Naive thymus-derived CD4-positive, alpha-beta T cell (primary cell): ENCODE data around the gene HCST. TPM values are rescaled to one million over a fixed set of nuclear protein-coding genes. Genes with fewer than 3 reads are reported as not detected.

ENCODE experiments used
- ATAC-seq: fragments of 150-1000 bp; cut with Tn5 transposase; 2 replicates; pipeline ENCODE4 v1.10.0; 2021; ENCODE audit warnings: mild to moderate bottlenecking, moderate library complexity
- CTCF ChIA-PET: fragments of 350-600 bp; sonication (Branson Sonifier 250); formaldehyde crosslinking; loops from one replicate; lab custom pipeline; 2021; ENCODE audit warnings: antibody characterized with exemption; lab: Charles Lee
- POLR2A ChIA-PET: fragments of 350-600 bp; sonication (Branson Sonifier 250); formaldehyde crosslinking; loops from one replicate; lab custom pipeline; 2021; ENCODE audit warnings: antibody characterized with exemption, inconsistent platforms; lab: Charles Lee
- DNase-seq, 9 donors: peaks; one replicate each; pipeline versions ENCODE4 v3.0.0 to v3.0.0-alpha.2; 2020 to 2022; ENCODE audit warnings: mixed read lengths in 1 of 9
- H3K27ac ChIP-seq: one replicate; pipeline ENCODE4 v1.7.0; 2013; ENCODE audit warnings: mild to moderate bottlenecking, low read depth, low read length, moderate library complexity
- H3K27me3 ChIP-seq, 2 donors: one replicate each; pipeline ENCODE4 v1.7.0; 2013; ENCODE audit warnings: low read length in 2 of 2, mild to moderate bottlenecking in 2 of 2, moderate library complexity in 2 of 2; ENCODE audit not compliant: control insufficient read depth in 2 of 2, insufficient read depth in 2 of 2
- H3K36me3 ChIP-seq, 3 experiments: 1 replicate in 2 of 3; 2 replicates in 1 of 3; pipeline ENCODE4 v1.7.0; 2013; ENCODE audit warnings: low read length in 3 of 3, mild to moderate bottlenecking in 3 of 3, moderate library complexity in 1 of 3; ENCODE audit not compliant: insufficient read depth in 3 of 3, control insufficient read depth in 2 of 3
- H3K4me1 ChIP-seq, 2 donors: one replicate each; pipeline ENCODE4 v1.7.0; 2013; ENCODE audit warnings: low read length in 2 of 2, mild to moderate bottlenecking in 2 of 2, moderate library complexity in 1 of 2; ENCODE audit not compliant: control insufficient read depth in 2 of 2, insufficient read depth in 2 of 2
- H3K4me3 ChIP-seq: 2 replicates; pipeline ENCODE4 v1.7.0; 2013; ENCODE audit warnings: mild to moderate bottlenecking, low read length
- H3K9me3 ChIP-seq, 3 experiments: 1 replicate in 2 of 3; 2 replicates in 1 of 3; pipeline ENCODE4 v1.7.0; 2013; ENCODE audit warnings: low read length in 3 of 3; ENCODE audit not compliant: control insufficient read depth in 2 of 3
- H3K27ac Mint-ChIP-seq, 9 donors: one replicate each; pipeline ENCODE4 v1.8.0; 2020 to 2022; ENCODE audit warnings: mixed read lengths in 9 of 9, mild to moderate bottlenecking in 8 of 9, moderate library complexity in 5 of 9, inconsistent platforms in 2 of 9
- H3K27me3 Mint-ChIP-seq, 5 donors: one replicate each; pipeline ENCODE4 v1.8.0; 2021 to 2022; ENCODE audit warnings: mixed read lengths in 5 of 5, mild to moderate bottlenecking in 1 of 5
- H3K36me3 Mint-ChIP-seq, 5 donors: one replicate each; pipeline ENCODE4 v1.8.0; 2020 to 2022; ENCODE audit warnings: mixed read lengths in 5 of 5, mild to moderate bottlenecking in 3 of 5, inconsistent platforms in 1 of 5
- H3K4me1 Mint-ChIP-seq, 7 donors: one replicate each; pipeline ENCODE4 v1.8.0; 2020 to 2022; ENCODE audit warnings: mixed read lengths in 7 of 7, mild to moderate bottlenecking in 3 of 7, inconsistent platforms in 1 of 7
- H3K4me3 Mint-ChIP-seq, 10 donors: one replicate each; pipeline ENCODE4 v1.8.0; 2020 to 2022; ENCODE audit warnings: mild to moderate bottlenecking in 10 of 10, mixed read lengths in 10 of 10, moderate library complexity in 6 of 10, inconsistent platforms in 2 of 10
- H3K9me3 Mint-ChIP-seq, 11 donors: one replicate each; pipeline ENCODE4 v1.8.0; 2020 to 2022; ENCODE audit warnings: mixed read lengths in 11 of 11, mild to moderate bottlenecking in 4 of 11, inconsistent platforms in 1 of 11, moderate library complexity in 1 of 11
- intact Hi-C, 2 donors: fragments of 100-400 bp; cut with micrococcal nuclease; formaldehyde crosslinking; loops; one replicate each; pipeline ENCODE4 v1.15.1; 2023
- polyA plus RNA-seq, 2 donors: library from polyadenylated mRNA; unstranded; fragments of 300-500 nt; fragmentation: Illumina TruSeq; gene quantifications; one replicate each; pipeline ENCODE4 v1.2.3, GENCODE V29; 2021
- total RNA-seq, 6 experiments: library from RNA in 5 of 6; stranded (reverse) in 5 of 6; gene quantifications; 1 replicate in 5 of 6; 2 replicates in 1 of 6; pipeline ENCODE4 v1.2.3 and lab custom pipeline; 2021 to 2026

Gene HCST
- total and polyA plus RNA-seq, 7 experiments from 2014 or later, result 57.4 to 895 (median 117) TPM

GRCh38 chr19:35898499-35898809, 3.9 kb upstream of the HCST start:
- H3K9me3 ChIP-seq, result no peaks in the 10 kb centered on the region
- Mint-ChIP-seq H3K4me3 (peak overlapping the region; percentile 83 to 100 (median 95)), H3K4me1 (peaks cover 25 to 53% (median 34%) of the 10 kb centered on the region in 7 donors), H3K9me3 (peaks cover 0 to 3% (median 0%) of the 10 kb centered on the region in 11 donors), H3K27me3 (no peaks in the 10 kb centered on the region), H3K36me3 (peaks cover 0 to 17% (median 8%) of the 10 kb centered on the region in 5 donors), H3K27ac (peak overlapping the region; percentile 84 to 97 (median 96))
- H3K4me3 ChIP-seq, result peak overlapping the region; percentile 94
- intact Hi-C loops, result loop anchor here (2.0 to 10.0 kb wide), 2 partner anchors 60 to 216 kb away; partner anchors contain the start of genes OVOL3 (in 1 of the 2), POLR2I (in 1 of the 2) and TBCB (in 1 of the 2)
- ATAC-seq (no peak), DNase-seq (peak in 2 of 9 donors; percentile 11 to 24)
- H3K36me3 ChIP-seq, result peaks cover 0 to 47% (median 10%) of the 10 kb centered on the region in 3 experiments
- POLR2A ChIA-PET, result interaction anchor here (0.5 to 1.5 kb wide), 8 partner anchors 10 to 157 kb away, joined by 3 to 11 read pairs (median 6); partner anchors contain the start of genes IGFLR1 and TYROBP
- peak overlapping the region; percentile 100 for H3K27ac ChIP-seq
- CTCF ChIA-PET, result interaction anchor here (0.6 to 1.7 kb wide), 3 partner anchors 13 to 16 kb away, joined by 3 to 6 read pairs (median 5); no protein-coding TSS in a partner anchor
- H3K4me1 ChIP-seq, result peaks cover 25 to 33% of the 10 kb centered on the region in 2 donors
- H3K27me3 ChIP-seq, result no peaks in the 10 kb centered on the region

DNA sequence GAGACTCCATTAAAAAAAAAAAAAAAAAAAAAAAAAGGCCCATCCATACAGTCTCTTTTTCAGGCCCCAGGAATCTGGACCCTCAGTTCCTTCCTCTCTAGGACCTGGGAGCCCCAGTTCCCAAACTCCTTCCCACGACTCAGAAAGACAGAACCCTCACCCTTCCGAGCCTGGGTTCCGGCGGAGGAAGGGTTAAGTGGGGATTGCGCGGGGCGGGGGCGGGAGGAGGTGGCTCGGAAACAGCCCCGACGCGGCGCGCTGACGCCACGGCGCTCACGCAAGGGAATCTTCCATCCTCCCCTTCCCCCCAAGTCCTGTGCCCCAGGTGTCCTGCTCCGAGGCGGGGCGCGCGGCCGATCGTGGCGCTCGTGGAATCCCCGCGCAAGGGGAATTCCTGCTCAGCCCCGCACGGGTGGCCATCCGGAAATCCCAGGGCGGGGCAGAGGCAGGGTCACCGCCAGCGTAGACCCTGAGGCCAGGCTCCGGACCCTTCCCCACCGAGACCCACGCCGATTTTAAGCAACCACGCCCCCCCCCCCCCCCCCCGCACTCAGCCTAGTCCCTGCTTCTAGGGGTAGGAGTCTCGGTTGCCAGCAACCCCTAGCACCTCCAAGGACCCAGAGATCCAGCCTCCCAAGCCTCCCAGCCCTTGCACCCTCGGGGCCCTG, 2.6 kb upstream of the HCST start:
- H3K4me3 ChIP-seq, result peak overlapping the region; percentile 94
- Mint-ChIP-seq H3K9me3 (peaks cover 0 to 3% (median 0%) of the 10 kb centered on the region in 11 donors), H3K27ac (peak overlapping the region; percentile 92 to 97 (median 96)), H3K36me3 (peaks cover 0 to 19% (median 9%) of the 10 kb centered on the region in 5 donors), H3K4me3 (peak overlapping the region; percentile 83 to 100 (median 95)), H3K4me1 (peaks cover 34 to 65% (median 46%) of the 10 kb centered on the region in 7 donors), H3K27me3 (no peaks in the 10 kb centered on the region)
- DNase-seq (peak; percentile 74 to 94 (median 87)), ATAC-seq (peak; percentile 74)
- intact Hi-C loops, result loop anchor here (1.0 to 10.0 kb wide), 11 partner anchors 17 to 687 kb away; partner anchors contain the start of genes TBCB (in 2 of the 2), ALKBH6 (in 1 of the 2), OVOL3 (in 1 of the 2) and POLR2I (in 1 of the 2)
- no peaks in the 10 kb centered on the region for H3K27me3 ChIP-seq
- POLR2A ChIA-PET, result interaction anchor here (1.4 to 2.1 kb wide), 4 partner anchors 17 to 32 kb away, joined by 5 to 23 read pairs (median 8); no protein-coding TSS in a partner anchor
- CTCF ChIA-PET, result no interaction called here
- H3K9me3 ChIP-seq, result no peaks in the 10 kb centered on the region
- H3K27ac ChIP-seq, result peak overlapping the region; percentile 100
- H3K4me1 ChIP-seq, result peaks cover 35 to 43% of the 10 kb centered on the region in 2 donors
- H3K36me3 ChIP-seq, result peaks cover 4 to 37% (median 6%) of the 10 kb centered on the region in 3 experiments

DNA sequence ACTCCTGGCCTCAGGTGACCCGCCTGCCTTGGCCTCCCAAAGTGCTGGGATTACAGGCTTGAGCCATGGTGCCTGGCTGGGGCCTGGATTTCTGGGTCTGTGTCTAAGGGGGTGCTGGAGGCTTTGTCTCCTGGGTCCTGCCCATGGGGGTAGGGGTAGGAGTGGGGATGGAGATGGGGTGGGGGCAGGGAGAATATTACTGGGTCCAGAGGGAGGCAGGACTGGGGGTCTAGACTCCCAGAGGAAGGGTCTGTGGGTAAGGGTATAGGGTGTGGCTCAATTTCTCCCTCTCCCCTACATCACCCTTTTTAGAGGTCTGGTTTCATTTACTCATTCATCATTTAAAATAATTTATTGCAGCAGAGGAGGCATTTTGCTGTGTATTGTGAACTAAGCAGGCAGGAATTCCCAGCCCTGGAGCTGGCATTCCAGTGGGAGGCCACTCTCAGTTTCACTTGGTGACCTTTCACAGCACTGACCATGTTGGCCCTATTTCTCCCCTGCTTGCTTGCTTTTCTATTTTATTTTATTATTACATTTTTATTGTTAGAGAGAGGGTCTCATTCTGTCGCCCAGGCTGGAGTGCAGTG, 1.2 kb upstream of the HCST start:
- CTCF ChIA-PET, result interaction anchor here (0.6 to 1.2 kb wide), 4 partner anchors 21 to 695 kb away, joined by 3 to 8 read pairs (median 4); no protein-coding TSS in a partner anchor
- ATAC-seq (no peak), DNase-seq (no peak)
- Histone ChIP-seq H3K36me3 (peaks cover 0 to 22% (median 4%) of the 10 kb centered on the region in 3 experiments), H3K9me3 (no peaks in the 10 kb centered on the region), H3K27me3 (no peaks in the 10 kb centered on the region), H3K27ac (peak overlapping the region; percentile 100), H3K4me3 (peak overlapping the region; percentile 84), H3K4me1 (peaks cover 39 to 49% of the 10 kb centered on the region in 2 donors)
- Mint-ChIP-seq H3K4me1 (peaks cover 35 to 66% (median 47%) of the 10 kb centered on the region in 7 donors), H3K27me3 (no peaks in the 10 kb centered on the region), H3K27ac (peak overlapping the region; percentile 92 to 98 (median 97)), H3K36me3 (peaks cover 0 to 14% (median 3%) of the 10 kb centered on the region in 5 donors), H3K4me3 (peak overlapping the region; percentile 83 to 100 (median 96)), H3K9me3 (peaks cover 0 to 3% (median 0%) of the 10 kb centered on the region in 11 donors)
- POLR2A ChIA-PET, result interaction anchor here (0.6 to 2.1 kb wide), 8 partner anchors 8 to 272 kb away, joined by 4 to 23 read pairs (median 6); no protein-coding TSS in a partner anchor
- intact Hi-C loops, result loop anchor here in 1 of 2 donors (5.0 kb wide), 1 partner anchor 689 kb away; no protein-coding TSS in a partner anchor

- Mint-ChIP-seq H3K4me1 (peaks cover 31 to 54% (median 46%) of the 10 kb centered on the region in 7 donors), H3K27me3 (no peaks in the 10 kb centered on the region), H3K27ac (peak overlapping the region; percentile 92 to 98 (median 97)), H3K36me3 (peaks cover 0 to 9% (median 0%) of the 10 kb centered on the region in 5 donors), H3K9me3 (peaks cover 0 to 3% (median 0%) of the 10 kb centered on the region in 11 donors), H3K4me3 (peak overlapping the region; percentile 83 to 100 (median 94))
- ATAC-seq (no peak), DNase-seq (no peak)
- intact Hi-C loops, result loop anchor here (1.0 to 5.0 kb wide), 7 partner anchors 21 to 691 kb away; partner anchors contain the start of genes THAP8 (in 2 of the 2), WDR62 (in 2 of the 2), APLP1 (in 1 of the 2) and PSENEN (in 1 of the 2)
- peak overlapping the region; percentile 84 for H3K4me3 ChIP-seq
- H3K4me1 ChIP-seq, result peaks cover 29 to 41% of the 10 kb centered on the region in 2 donors
- no peaks in the 10 kb centered on the region for H3K9me3 ChIP-seq
- ChIA-PET CTCF (interaction anchor here (2.2 to 2.5 kb wide), 2 partner anchors 23 to 28 kb away, joined by 7 to 9 read pairs; no protein-coding TSS in a partner anchor), POLR2A (interaction anchor here (0.7 to 4.1 kb wide), 11 partner anchors 10 to 158 kb away, joined by 3 to 44 read pairs (median 3); partner anchors contain the start of genes PSENEN, SDHAF1, THAP8 and U2AF1L4)
- H3K36me3 ChIP-seq, result peaks cover 0 to 5% (median 4%) of the 10 kb centered on the region in 3 experiments
- H3K27ac ChIP-seq, result peak overlapping the region; percentile 100
- H3K27me3 ChIP-seq, result no peaks in the 10 kb centered on the region
These were observed 644 bp downstream of the HCST start for GRCh38 chr19:35902870-35903475.

DNA sequence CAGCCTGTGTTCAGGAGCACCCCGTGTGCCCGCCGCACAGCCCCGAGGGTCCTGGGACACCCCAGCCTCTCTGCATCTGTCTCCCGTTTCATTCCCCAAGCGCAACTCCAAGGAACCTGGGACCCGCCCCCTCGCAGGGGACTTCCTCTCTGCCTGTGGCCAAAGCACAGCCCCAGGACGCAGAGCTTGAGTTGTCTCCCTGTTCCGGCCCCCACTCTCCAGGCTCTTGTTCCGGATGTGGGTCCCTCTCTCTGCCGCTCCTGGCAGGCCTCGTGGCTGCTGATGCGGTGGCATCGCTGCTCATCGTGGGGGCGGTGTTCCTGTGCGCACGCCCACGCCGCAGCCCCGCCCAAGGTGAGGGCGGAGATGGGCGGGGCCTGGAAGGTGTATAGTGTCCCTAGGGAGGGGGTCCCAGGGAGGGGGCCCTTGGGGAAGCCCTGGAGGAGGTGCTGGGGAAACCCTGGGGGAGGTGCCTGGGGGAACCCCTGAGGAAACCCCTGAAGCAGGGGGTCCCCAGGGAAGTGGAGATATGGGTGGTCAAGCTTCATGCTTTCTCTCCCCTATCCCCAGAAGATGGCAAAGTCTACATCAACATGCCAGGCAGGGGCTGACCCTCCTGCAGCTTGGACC, 1.3 kb downstream of the HCST start:
- CTCF ChIA-PET, result interaction anchor here (2.2 to 2.5 kb wide), 2 partner anchors 23 to 28 kb away, joined by 7 to 9 read pairs; no protein-coding TSS in a partner anchor
- H3K36me3 ChIP-seq, result peaks cover 0 to 5% (median 4%) of the 10 kb centered on the region in 3 experiments
- H3K27ac ChIP-seq, result peak overlapping the region; percentile 100
- Mint-ChIP-seq H3K36me3 (peaks cover 0 to 6% (median 0%) of the 10 kb centered on the region in 5 donors), H3K27me3 (no peaks in the 10 kb centered on the region), H3K4me3 (peak overlapping the region; percentile 83 to 100 (median 94)), H3K27ac (peak overlapping the region; percentile 92 to 98 (median 97)), H3K4me1 (peaks cover 31 to 53% (median 42%) of the 10 kb centered on the region in 7 donors), H3K9me3 (no peaks in the 10 kb centered on the region)
- ATAC-seq, result peak; percentile 79
- intact Hi-C loops, result loop anchor here (1.0 to 5.0 kb wide), 6 partner anchors 21 to 691 kb away; partner anchors contain the start of genes THAP8 (in 2 of the 2), WDR62 (in 2 of the 2), APLP1 (in 1 of the 2) and PSENEN (in 1 of the 2)
- H3K4me1 ChIP-seq, result peaks cover 26 to 37% of the 10 kb centered on the region in 2 donors
- peak; percentile 79 to 92 (median 90) for DNase-seq
- H3K4me3 ChIP-seq, result peak overlapping the region; percentile 84
- H3K9me3 ChIP-seq, result no peaks in the 10 kb centered on the region
- POLR2A ChIA-PET, result interaction anchor here (0.6 to 4.1 kb wide), 14 partner anchors 10 to 159 kb away, joined by 3 to 44 read pairs (median 3); partner anchors contain the start of genes PSENEN, SDHAF1, THAP8 and U2AF1L4
- no peaks in the 10 kb centered on the region for H3K27me3 ChIP-seq
